K562 (cell line): ENCODE measurements around the gene PGAM2. TPM values are rescaled to one million over a fixed set of nuclear protein-coding genes. Genes with fewer than 3 reads are reported as not detected.
"Not testable (repeated sequence)": the region's sequence is repeated elsewhere in the genome, so short reads cannot be mapped to it uniquely, and the experiment has no call there.

Experiments used
- AFF4 ChIP-seq: sonication (generic); formaldehyde crosslinking; IDR thresholded peaks from 2 replicates; pipeline ENCODE4 v1.8.0; 2023; ENCODE audit warnings: mild to moderate bottlenecking, missing genetic modification reagents
- CXXC5 ChIP-seq: fragments of 250-450 bp; sonication (Bioruptor Pico); IDR thresholded peaks from 2 replicates; pipeline ENCODE4 v1.8.0; 2022; ENCODE audit warnings: inconsistent platforms, mild to moderate bottlenecking, moderate library complexity
- E2F3 ChIP-seq: fragments of 250-450 bp; sonication (Bioruptor Pico); IDR thresholded peaks from 2 replicates; pipeline ENCODE4 v1.4.0; 2020; ENCODE audit warnings: mild to moderate bottlenecking
- ELF2 ChIP-seq: fragments of 250-450 bp; sonication (Bioruptor Pico); IDR thresholded peaks from 2 replicates; pipeline ENCODE4 v1.5.0; 2021; ENCODE audit warnings: mild to moderate bottlenecking
- FIP1L1 ChIP-seq: fragments of 200-400 bp; formaldehyde crosslinking; IDR thresholded peaks from 2 replicates; pipeline ENCODE4 v1.6.1; 2018; ENCODE audit warnings: mild to moderate bottlenecking, low read depth, low read length; ENCODE audit not compliant: poor library complexity, severe bottlenecking
- JUND ChIP-seq, 2 experiments: IDR thresholded peaks; 2 replicates in 1 of 2; 3 replicates in 1 of 2; pipeline ENCODE4 v1.6.1; 2011; ENCODE audit warnings: borderline replicate concordance in 2 of 2, low read depth in 2 of 2, low read length in 2 of 2, improper control_type of control experiment in 1 of 2, missing biosample characterization in 1 of 2, missing genetic modification characterization in 1 of 2, missing genetic modification reagents in 1 of 2
- KDM2B ChIP-seq: fragments of 250-450 bp; sonication (Bioruptor Pico); IDR thresholded peaks from 2 replicates; pipeline ENCODE4 v1.8.0; 2021; ENCODE audit warnings: mild to moderate bottlenecking, moderate library complexity
- PML ChIP-seq: IDR thresholded peaks from 2 replicates; pipeline ENCODE4 v1.6.1; 2012; ENCODE audit warnings: low read length, inconsistent platforms
- RB1 ChIP-seq: fragments of 450-650 bp; IDR thresholded peaks from 2 replicates; pipeline ENCODE4 v1.6.1; 2017; ENCODE audit warnings: low read depth, mild to moderate bottlenecking
- SMAD4 ChIP-seq: fragments of 250-450 bp; sonication (Bioruptor Pico); conservative IDR thresholded peaks from 2 replicates; pipeline ENCODE4 v1.8.0; 2021; ENCODE audit warnings: inconsistent platforms, mild to moderate bottlenecking, moderate library complexity
- TAF7 ChIP-seq: fragments of 450-650 bp; IDR thresholded peaks from 2 replicates; pipeline ENCODE4 v1.6.1; 2016; ENCODE audit warnings: missing genetic modification characterization, missing compliant biosample characterization
- TCF3 ChIP-seq: sonication (generic); formaldehyde crosslinking; IDR thresholded peaks from 2 replicates; pipeline ENCODE4 v1.4.0; 2020; ENCODE audit warnings: mild to moderate bottlenecking, missing genetic modification reagents
- TEAD1 ChIP-seq, 2 experiments: fragments of 450-650 bp in 1 of 2; sonication (generic) in 1 of 2; formaldehyde crosslinking; IDR thresholded peaks; 2 replicates each; pipeline versions ENCODE4 v1.4.0 to v1.8.0; 2020 to 2022; ENCODE audit warnings: mild to moderate bottlenecking in 2 of 2, missing genetic modification reagents in 1 of 2
- THAP12 ChIP-seq: fragments of 250-450 bp; sonication (Bioruptor Pico); IDR thresholded peaks from 2 replicates; pipeline ENCODE4 v1.9.0; 2021; ENCODE audit warnings: mild to moderate bottlenecking, inconsistent platforms
- ZMIZ1 ChIP-seq, 2 experiments: fragments of 150-350 bp in 1 of 2; IDR thresholded peaks; 2 replicates each; pipeline ENCODE4 v1.6.1; 2012 to 2016; ENCODE audit warnings: low read depth in 2 of 2, low read length in 2 of 2, mild to moderate bottlenecking in 1 of 2, moderate library complexity in 1 of 2
- polyA plus RNA-seq, 8 experiments: library from polyadenylated mRNA; depleted of rRNA in 4 of 8; stranded (reverse) in 5 of 8; unstranded in 3 of 8; fragments of >200 nt; fragmentation: Nextera tagmentation in 2 of 8; fragmentation: Illumina TruSeq in 1 of 8; extraction: Ambion mirVana in 2 of 8; extraction: Trizol in 1 of 8; gene quantifications; 2 replicates each; pipeline versions ENCODE4 v1.2.1 to v1.2.3, GENCODE V29; 2011 to 2014; ENCODE audit warnings: inconsistent platforms in 1 of 8, missing spikeins in 1 of 8
- total RNA-seq, 7 experiments: library from RNA; depleted of rRNA in 6 of 7; stranded (reverse); fragments of >200 nt in 6 of 7; fragmentation: Illumina TruSeq in 2 of 7; extraction: Trizol in 2 of 7; gene quantifications; 2 replicates each; pipeline versions ENCODE4 v1.2.1 to v1.2.3, GENCODE V29; 2011 to 2021; ENCODE audit warnings: low replicate concordance in 1 of 7

The PGAM2 gene
- total and polyA plus RNA-seq, 9 of the 15 experiments (the other 6 are each of a cell fraction or from before 2014, with no cell fraction given) = not detected

- TF ChIP-seq TEAD1 (CRISPR knock-in tag; IDR thresholded peaks at IDR 0.05) (peak; percentile 52 to 65; a peak in 1 of 4 replicates), TAF7 (peak; percentile 82), THAP12 (CRISPR knock-in tag) (peak; percentile 99), RB1 (peak; percentile 94), E2F3 (CRISPR knock-in tag) (peak; percentile 51; the same call in 1 of the 2 replicates), TCF3 (peak; percentile 35; the same call in 1 of the 2 replicates), FIP1L1 (peak; percentile 52), CXXC5 (peak; percentile 90), AFF4 (CRISPR knock-in tag) (peak; percentile 60; the same call in 1 of the 2 replicates), KDM2B (CRISPR knock-in tag) (0 out of 2 replicates have a peak, but pooled peaks have one; percentile 20), PML (0 out of 2 replicates have a peak, but pooled peaks have one; percentile 23), ZMIZ1 (IDR thresholded peaks at IDR 0.05; ENCODE audit: low read depth in 2 of 2, low read length in 2 of 2) (peak in 1 of 2 experiments; percentile 33; a peak in 1 of 4 replicates), JUND (IDR thresholded peaks at IDR 0.05; ENCODE audit: borderline replicate concordance, low read depth, low read length) (peak; percentile 38; the same call in 1 of the 2 replicates), ELF2 (CRISPR knock-in tag) (peak; percentile 88), SMAD4 (peak; percentile 80; the same call in 1 of the 2 replicates)
- not testable (repeated sequence) for TF ChIP-seq JUND (tag; IDR thresholded peaks at IDR 0.05; ENCODE audit: borderline replicate concordance, low read depth, low read length)
Observed at GRCh38 chr7:44018857-44019807, 46.2 kb downstream of the PGAM2 start (continued).
